GM21825 (cell line): ENCODE data around the gene CDYL.
"Not testable (repeated sequence)": the region's sequence is repeated elsewhere in the genome, so short reads cannot be mapped to it uniquely, and the experiment has no call there.

ENCODE experiments used
- ATAC-seq: cut with Tn5 transposase; IDR thresholded peaks from one replicate; pipeline ENCODE4 v1.9.1; 2021; ENCODE audit warnings: mild to moderate bottlenecking, moderate library complexity; ENCODE audit not compliant: unreplicated experiment

Gene CDYL

DNA sequence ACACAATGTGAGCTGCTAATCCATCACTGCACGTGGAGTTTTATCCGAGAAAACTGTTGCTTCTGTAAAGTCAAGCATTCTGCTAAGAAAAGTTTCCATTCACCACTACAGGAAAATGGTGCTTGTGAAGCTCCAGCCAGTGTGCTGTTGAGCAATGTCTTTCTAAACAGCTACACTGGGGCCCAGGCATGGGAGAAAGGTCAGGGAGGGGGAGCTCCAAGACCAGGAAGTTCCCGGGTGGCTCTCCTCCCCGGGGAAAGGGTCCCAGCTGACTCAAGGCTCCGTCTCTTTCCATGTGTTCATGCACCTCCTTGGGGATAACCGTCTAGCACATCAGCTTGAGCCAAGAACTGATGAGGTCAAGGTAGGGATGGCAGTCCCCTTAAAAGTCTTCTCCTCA lies 207.1 kb downstream of the CDYL start:
- no peak for ATAC-seq

GRCh38 chr6:4986999-4987398 lies 210.8 kb downstream of the CDYL start:
- ATAC-seq = no peak

GRCh38 chr6:4987432-4987831 lies 211.2 kb downstream of the CDYL start:
- ATAC-seq = no peak

- no peak for ATAC-seq
Observed at GRCh38 chr6:4994741-4995140, 218.5 kb downstream of the CDYL start.

DNA sequence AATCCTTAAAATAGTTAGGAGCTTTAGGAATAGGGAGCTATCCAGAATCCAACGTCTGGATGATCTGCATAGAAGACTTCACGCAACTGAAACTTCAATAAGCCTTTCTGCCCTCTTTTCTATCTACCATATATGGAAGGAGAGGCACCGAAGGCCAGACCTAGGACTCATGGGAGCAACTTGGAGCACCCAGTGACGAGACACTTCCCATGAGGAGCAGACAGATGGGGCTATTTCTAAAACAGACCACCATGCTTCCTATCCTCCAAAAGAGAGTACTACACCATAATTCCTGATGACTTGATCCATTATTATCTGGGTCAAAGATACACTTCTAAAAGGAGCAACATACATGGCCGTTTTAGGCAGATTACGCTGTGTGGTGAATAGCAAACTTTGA lies 221.7 kb downstream of the CDYL start:
- ATAC-seq = no peak

GRCh38 chr6:4999586-4999985 lies 223.4 kb downstream of the CDYL start:
- ATAC-seq = no peak

DNA sequence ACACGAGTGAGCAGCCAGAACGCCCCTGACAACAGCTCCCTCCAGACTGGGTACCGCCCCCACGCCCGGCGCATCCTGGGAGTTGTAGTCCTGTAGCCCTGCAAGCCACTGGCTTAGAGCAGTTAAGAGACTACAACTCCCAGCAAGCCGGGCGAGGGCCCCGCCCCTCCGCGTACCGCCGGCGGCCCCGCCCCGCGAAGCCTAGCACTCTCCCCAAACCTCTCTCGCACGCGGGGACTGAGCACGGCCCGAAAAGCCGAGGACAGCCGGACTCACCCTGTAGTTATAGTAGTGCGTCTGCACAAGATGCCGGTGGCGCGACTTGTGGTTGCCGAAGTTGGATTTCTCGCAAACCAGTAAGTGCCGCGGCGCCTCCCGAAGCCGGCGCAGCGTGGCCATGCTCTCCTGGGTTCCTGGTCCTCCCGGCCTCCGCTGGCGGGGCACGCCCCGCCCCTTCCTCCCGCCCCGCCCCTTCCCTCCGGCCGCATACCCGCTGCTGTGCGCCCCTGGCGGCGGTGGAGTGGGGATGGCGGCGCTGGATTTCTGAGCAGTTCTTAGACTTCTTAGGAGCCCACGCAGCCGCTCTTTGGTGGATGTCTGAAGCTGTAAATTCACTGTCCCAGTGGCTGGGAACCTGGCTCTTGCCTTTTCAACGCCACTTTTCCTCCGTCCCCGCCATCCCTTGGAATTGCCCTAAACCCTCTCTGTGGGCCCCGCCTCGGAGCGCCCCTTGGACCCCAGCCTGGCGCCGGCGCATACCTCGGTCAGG lies 227.6 kb downstream of the CDYL start, which contains the start of gene RPP40:
Gene RPP40 (minus strand): TSS at position 434 of the 769 bp plus-strand sequence. CDS start 35 bp downstream, at position 399.
- ATAC-seq = peak; percentile 93

- peak; percentile 3 for ATAC-seq
Observed at GRCh38 chr6:5004373-5005037, 228.3 kb downstream of the CDYL start.

GRCh38 chr6:5005038-5005433 lies 228.8 kb downstream of the CDYL start:
- not testable (repeated sequence) for ATAC-seq
